Measurements from ENCODE around the gene BRINP2. TPM values are rescaled to one million over a fixed set of nuclear protein-coding genes. Genes with fewer than 3 reads are reported as not detected.

The BRINP2 gene
- total and polyA plus RNA-seq, 12 donors, result 0.15 to 0.66 (median 0.24) TPM; not detected in 2

DNA sequence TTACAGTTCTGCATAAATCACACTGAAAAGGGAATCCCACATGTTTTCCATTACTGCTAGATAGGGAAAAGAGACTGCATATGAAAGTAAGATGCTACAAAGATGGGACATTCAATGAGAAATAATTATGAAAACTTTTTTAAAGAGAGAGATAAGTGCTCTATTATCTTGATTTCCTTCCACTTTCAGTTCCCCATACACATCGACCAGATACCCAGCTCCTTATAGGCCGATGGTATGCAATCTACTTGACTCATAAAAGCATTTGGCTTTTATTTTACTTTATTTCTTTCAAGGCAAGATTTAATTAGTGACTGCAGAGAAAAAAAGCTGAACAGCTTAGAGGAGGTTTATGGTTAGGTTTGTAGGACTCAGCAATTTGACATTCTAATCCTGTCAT is 13.1 kb downstream of the BRINP2 start:
- peaks cover 0 to 35% (median 29%) of the 10 kb centered on the region in 7 donors for H3K27me3 ChIP-seq
- ATAC-seq (no peak), DNase-seq (no peak)
- H3K36me3 ChIP-seq, result no peaks in the 10 kb centered on the region
- 66 to 73% methylated on average over 2 of the region's 2 CpGs for WGBS, 2 donors
- peaks cover 0 to 3% (median 0%) of the 10 kb centered on the region in 11 donors for H3K9me3 ChIP-seq
- intact Hi-C loops (cut with DNase I), result loop anchor here in 4 of 10 donors (2.0 to 5.0 kb wide), 3 partner anchors 285 to 287 kb away; no protein-coding TSS in a partner anchor
- TF ChIP-seq, protein P1, sequence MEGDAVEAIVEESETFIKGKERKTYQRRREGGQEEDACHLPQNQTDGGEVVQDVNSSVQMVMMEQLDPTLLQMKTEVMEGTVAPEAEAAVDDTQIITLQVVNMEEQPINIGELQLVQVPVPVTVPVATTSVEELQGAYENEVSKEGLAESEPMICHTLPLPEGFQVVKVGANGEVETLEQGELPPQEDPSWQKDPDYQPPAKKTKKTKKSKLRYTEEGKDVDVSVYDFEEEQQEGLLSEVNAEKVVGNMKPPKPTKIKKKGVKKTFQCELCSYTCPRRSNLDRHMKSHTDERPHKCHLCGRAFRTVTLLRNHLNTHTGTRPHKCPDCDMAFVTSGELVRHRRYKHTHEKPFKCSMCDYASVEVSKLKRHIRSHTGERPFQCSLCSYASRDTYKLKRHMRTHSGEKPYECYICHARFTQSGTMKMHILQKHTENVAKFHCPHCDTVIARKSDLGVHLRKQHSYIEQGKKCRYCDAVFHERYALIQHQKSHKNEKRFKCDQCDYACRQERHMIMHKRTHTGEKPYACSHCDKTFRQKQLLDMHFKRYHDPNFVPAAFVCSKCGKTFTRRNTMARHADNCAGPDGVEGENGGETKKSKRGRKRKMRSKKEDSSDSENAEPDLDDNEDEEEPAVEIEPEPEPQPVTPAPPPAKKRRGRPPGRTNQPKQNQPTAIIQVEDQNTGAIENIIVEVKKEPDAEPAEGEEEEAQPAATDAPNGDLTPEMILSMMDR (IDR thresholded peaks at IDR 0.05), result no peak
- H3K27ac ChIP-seq, result no peak overlapping the region
- no peak overlapping the region for H3K4me3 ChIP-seq
- H3K4me1 ChIP-seq, result peaks cover 0 to 8% (median 0%) of the 10 kb centered on the region in 9 donors

DNA sequence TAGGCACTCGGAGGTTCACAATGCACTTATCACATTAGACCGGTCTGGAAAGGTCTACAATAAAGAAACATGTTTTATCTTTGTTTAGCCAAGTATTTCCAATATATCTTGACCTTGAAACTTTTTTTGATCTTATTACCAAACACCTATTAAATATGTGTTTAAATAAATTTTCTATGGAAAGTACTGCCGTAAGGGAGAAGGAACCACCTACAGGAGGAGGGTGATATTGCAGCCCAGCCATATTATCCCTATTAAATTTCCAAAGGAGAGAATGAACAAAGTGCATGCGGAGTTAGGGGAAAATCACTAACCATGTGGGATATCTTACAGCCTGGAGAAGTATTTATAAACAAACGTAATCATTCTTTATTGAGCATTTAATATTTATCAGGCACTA is 14.5 kb downstream of the BRINP2 start:
- peaks cover 0 to 23% (median 21%) of the 10 kb centered on the region in 7 donors for H3K27me3 ChIP-seq
- H3K4me1 ChIP-seq, result peaks cover 0 to 8% (median 0%) of the 10 kb centered on the region in 9 donors
- WGBS, 2 donors, result 79 to 83% methylated on average over 5 of the region's 5 CpGs
- intact Hi-C loops (cut with DNase I), result no loop called here
- TF ChIP-seq, protein P1 (IDR thresholded peaks at IDR 0.05), result peak in 5 of 9 donors; percentile 6 to 45 (median 19)
- peaks cover 0 to 3% (median 0%) of the 10 kb centered on the region in 11 donors for H3K9me3 ChIP-seq
- no peak overlapping the region for H3K4me3 ChIP-seq
- DNase-seq, result no peak
- no peaks in the 10 kb centered on the region for H3K36me3 ChIP-seq
- ATAC-seq, result no peak
- no peak overlapping the region for H3K27ac ChIP-seq

DNA sequence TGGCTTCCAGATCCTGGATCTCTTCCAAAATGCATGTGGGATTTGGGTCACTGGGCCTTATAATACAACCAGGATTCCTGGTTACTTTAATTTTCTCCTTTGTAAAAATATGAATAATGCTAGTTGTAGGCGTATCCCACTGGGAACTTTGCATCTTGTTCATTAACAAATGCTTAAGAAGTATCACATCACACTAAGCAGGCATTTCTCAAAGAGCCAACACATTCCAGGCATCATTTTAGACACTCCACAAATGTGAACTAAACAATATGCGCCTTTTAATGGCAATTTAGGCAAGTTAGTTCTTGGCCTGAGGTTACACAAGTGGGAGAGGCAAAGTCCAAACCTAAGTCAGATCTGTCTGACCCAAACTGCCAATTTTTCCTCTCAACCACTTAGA is 15.9 kb downstream of the BRINP2 start:
- 93 to 96% methylated on average over 2 of the region's 2 CpGs for WGBS, 2 donors
- peaks cover 0 to 3% (median 0%) of the 10 kb centered on the region in 11 donors for H3K9me3 ChIP-seq
- intact Hi-C loops (cut with DNase I), result no loop called here

DNA sequence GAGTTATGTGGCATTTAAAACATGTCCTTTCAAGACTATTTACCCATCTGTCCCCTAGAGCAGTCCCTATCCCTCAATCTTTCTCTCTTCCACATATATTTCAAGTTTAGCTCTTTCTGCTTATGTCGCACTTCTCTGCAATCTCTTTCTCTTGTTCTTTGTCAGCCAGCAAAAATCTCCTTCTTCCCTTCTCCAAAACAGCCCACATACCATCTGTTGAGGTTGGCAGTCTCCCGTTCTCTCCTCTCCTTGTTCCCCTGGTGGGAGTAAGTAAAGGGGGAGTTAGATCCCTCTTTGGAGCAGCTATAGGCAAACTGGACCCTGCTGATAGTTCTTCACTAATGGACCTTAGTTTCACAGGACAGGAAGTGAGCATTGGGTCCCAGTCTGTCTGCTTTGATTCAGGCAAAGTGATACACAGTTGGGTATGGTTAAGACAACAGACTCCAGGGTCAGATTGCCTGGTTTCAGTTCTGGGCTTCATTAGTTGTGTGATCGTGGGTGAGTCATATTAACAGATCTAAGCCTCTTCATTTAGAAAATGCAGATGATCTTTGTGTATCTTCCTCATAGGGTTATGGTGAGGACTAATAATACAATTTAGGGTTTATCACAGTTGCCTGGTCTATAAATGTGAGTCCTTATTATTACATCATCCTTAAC is 19.7 kb downstream of the BRINP2 start:
- DNase-seq (no peak), ATAC-seq (peak in 1 of 8 donors; percentile 47)
- no peaks in the 10 kb centered on the region for H3K4me1 ChIP-seq
- peaks cover 0 to 4% (median 0%) of the 10 kb centered on the region in 7 donors for H3K27me3 ChIP-seq
- H3K4me3 ChIP-seq, result no peak overlapping the region
- WGBS, 2 donors, result 65 to 68% methylated on average over 3 of the region's 3 CpGs
- TF ChIP-seq, protein P1 (IDR thresholded peaks at IDR 0.05), result no peak
- H3K36me3 ChIP-seq, result no peaks in the 10 kb centered on the region
- no peak overlapping the region for H3K27ac ChIP-seq
- peaks cover 0 to under 1% (median 0%) of the 10 kb centered on the region in 11 donors for H3K9me3 ChIP-seq
- intact Hi-C loops (cut with DNase I), result no loop called here

More for the DNA sequence above, 15.9 kb downstream of the BRINP2 start:
- Histone ChIP-seq H3K27ac (no peak overlapping the region), H3K27me3 (peaks cover 0 to 15% (median 7%) of the 10 kb centered on the region in 7 donors), H3K4me1 (peaks cover 0 to 3% (median 0%) of the 10 kb centered on the region in 9 donors), H3K4me3 (no peak overlapping the region), H3K36me3 (no peaks in the 10 kb centered on the region)
- TF ChIP-seq, protein P1 (IDR thresholded peaks at IDR 0.05), result no peak
- ATAC-seq, result no peak
- no peak for DNase-seq
